ENCODE data around the gene OR52B6. TPM values are rescaled to one million over a fixed set of nuclear protein-coding genes. Genes with fewer than 3 reads are reported as not detected.

OR52B6 gene
- total and polyA plus RNA-seq, 7 donors, result 0.07 TPM; not detected in 6

GRCh38 chr11:5620651-5621521, 40.2 kb downstream of the OR52B6 start:
- WGBS, 2 donors, result 27 to 49% methylated on average over 3 of the region's 3 CpGs
- Histone ChIP-seq H3K36me3 (no peaks in the 10 kb centered on the region), H3K4me3 (no peak overlapping the region), H3K4me1 (peaks cover 0 to 32% (median 26%) of the 10 kb centered on the region in 4 donors), H3K27ac (peak overlapping the region; percentile 33 to 73 (median 68)), H3K9me3 (no peaks in the 10 kb centered on the region), H3K27me3 (no peaks in the 10 kb centered on the region)
- no peak for DNase-seq
- intact Hi-C loops (cut with DNase I), result loop anchor here (1.0 kb wide), 1 partner anchor 21 kb away; no protein-coding TSS in a partner anchor
- TF ChIP-seq CTCF (IDR thresholded peaks at IDR 0.05) (no peak), POLR2AphosphoS5 (IDR thresholded peaks at IDR 0.05) (peak in 3 of 4 donors; percentile 62 to 70 (median 65)), EP300 (IDR thresholded peaks at IDR 0.05) (peak in 1 of 4 donors; percentile 27), POLR2A (IDR thresholded peaks at IDR 0.05) (no peak)

- Histone ChIP-seq H3K36me3 (no peaks in the 10 kb centered on the region), H3K9me3 (no peaks in the 10 kb centered on the region), H3K27me3 (no peaks in the 10 kb centered on the region), H3K4me1 (peaks cover 0 to 33% (median 27%) of the 10 kb centered on the region in 4 donors), H3K27ac (peak overlapping the region; percentile 33 to 73 (median 68)), H3K4me3 (no peak overlapping the region)
- DNase-seq, result no peak
- intact Hi-C loops (cut with DNase I), result loop anchor here (1.0 kb wide), 1 partner anchor 21 kb away; no protein-coding TSS in a partner anchor
- TF ChIP-seq EP300 (IDR thresholded peaks at IDR 0.05) (no peak), CTCF (IDR thresholded peaks at IDR 0.05) (no peak), POLR2A (IDR thresholded peaks at IDR 0.05) (no peak), POLR2AphosphoS5 (IDR thresholded peaks at IDR 0.05) (no peak)
These were observed 40.9 kb downstream of the OR52B6 start for GRCh38 chr11:5621580-5621979.

GRCh38 chr11:5622802-5623201, 42.1 kb downstream of the OR52B6 start:
- Histone ChIP-seq H3K27me3 (no peaks in the 10 kb centered on the region), H3K9me3 (no peaks in the 10 kb centered on the region), H3K4me1 (peaks cover 0 to 33% (median 27%) of the 10 kb centered on the region in 4 donors), H3K27ac (no peak overlapping the region), H3K4me3 (no peak overlapping the region), H3K36me3 (no peaks in the 10 kb centered on the region)
- TF ChIP-seq POLR2A (IDR thresholded peaks at IDR 0.05) (no peak), POLR2AphosphoS5 (IDR thresholded peaks at IDR 0.05) (no peak), EP300 (IDR thresholded peaks at IDR 0.05) (no peak), CTCF (IDR thresholded peaks at IDR 0.05) (no peak)
- intact Hi-C loops (cut with DNase I), result no loop called here
- no peak for DNase-seq
- WGBS, 2 donors, result 84 to 89% methylated on average over 3 of the region's 3 CpGs

- peak within 1 kb of the TSS; percentile 68 to 73 (median 71) for H3K27ac ChIP-seq
- peaks cover 0 to 33% (median 27%) of the 10 kb centered on the region in 4 donors for H3K4me1 ChIP-seq
- peak in 1 of 2 donors; percentile 15 for TF ChIP-seq POLR2A (IDR thresholded peaks at IDR 0.05)
- no peak for TF ChIP-seq CTCF (IDR thresholded peaks at IDR 0.05)
- TF ChIP-seq EP300 (IDR thresholded peaks at IDR 0.05), result no peak
- peak; percentile 36 to 70 (median 50) for TF ChIP-seq POLR2AphosphoS5 (IDR thresholded peaks at IDR 0.05)
- peak within 1 kb of the TSS; percentile 34 to 56 (median 52) for H3K4me3 ChIP-seq
- peak; percentile 75 for DNase-seq
- intact Hi-C loops (cut with DNase I), result no loop called here
- WGBS, 2 donors, result 7 to 16% methylated on average over 7 of the region's 7 CpGs
- no peaks in the 10 kb centered on the region for H3K36me3 ChIP-seq
- H3K9me3 ChIP-seq, result no peaks in the 10 kb centered on the region
- no peaks in the 10 kb centered on the region for H3K27me3 ChIP-seq
These were observed 44.0 kb downstream of the OR52B6 start, which contains the start of gene TRIM34 for GRCh38 chr11:5624489-5625279. TRIM34 (plus strand) TSS chr11:5625001; CDS start chr11:5632332, 7,331 bp downstream.

Data from sigmoid colon (tissue), 7 donors.